H1 (cell line): ENCODE data around the gene CELF2.

Experiments
- ATF2 ChIP-seq: IDR thresholded peaks from 2 replicates; pipeline ENCODE4 v1.6.1; 2012; ENCODE audit warnings: low read length, inconsistent platforms
- CHD1 ChIP-seq: IDR thresholded peaks from 2 replicates; pipeline ENCODE4 v1.6.1; 2012; ENCODE audit warnings: low read depth, low read length, improper control_type of control experiment
- CTCF ChIP-seq, 3 experiments: IDR thresholded peaks; 1 replicate in 2 of 3; 2 replicates in 1 of 3; pipeline versions ENCODE4 v1.5.1 to v1.6.1; 2011; ENCODE audit warnings: low read length in 3 of 3, mild to moderate bottlenecking in 3 of 3, inconsistent platforms in 2 of 3, low read depth in 1 of 3, moderate library complexity in 1 of 3; ENCODE audit not compliant: insufficient read depth in 1 of 3; ENCODE audit errors: control extremely low read depth in 1 of 3
- EP300 ChIP-seq, 2 experiments: IDR thresholded peaks; 1 replicate in 1 of 2; 2 replicates in 1 of 2; pipeline ENCODE4 v1.6.1; 2011 to 2012; ENCODE audit warnings: low read depth in 2 of 2, low read length in 2 of 2, mild to moderate bottlenecking in 2 of 2, borderline replicate concordance in 1 of 2, inconsistent platforms in 1 of 2, moderate library complexity in 1 of 2
- EZH2 ChIP-seq: fragments of 200-600 bp; sonication (generic); IDR thresholded peaks from 2 replicates; pipeline ENCODE4 v1.7.1; 2012; ENCODE audit warnings: low read depth, mild to moderate bottlenecking, moderate library complexity, low read length, inconsistent platforms; ENCODE audit not compliant: severe bottlenecking
- GABPA ChIP-seq: IDR thresholded peaks from 2 replicates; pipeline ENCODE4 v1.6.1; 2011; ENCODE audit warnings: mild to moderate bottlenecking, low read length, moderate library complexity, borderline replicate concordance; ENCODE audit not compliant: insufficient read depth
- HDAC2 ChIP-seq, 2 experiments: fragments of 300-600 bp in 1 of 2; sonication (generic) in 1 of 2; IDR thresholded peaks; 2 replicates each; pipeline ENCODE4 v1.6.1; 2011 to 2012; ENCODE audit warnings: low read depth in 2 of 2, low read length in 2 of 2, mild to moderate bottlenecking in 2 of 2, moderate library complexity in 2 of 2, borderline replicate concordance in 1 of 2, inconsistent platforms in 1 of 2
- MAX ChIP-seq: IDR thresholded peaks from 2 replicates; pipeline ENCODE4 v1.6.1; 2012; ENCODE audit warnings: inconsistent platforms
- POLR2A ChIP-seq, 2 experiments: IDR thresholded peaks; 1 replicate in 1 of 2; 2 replicates in 1 of 2; pipeline ENCODE4 v1.6.1; 2011; ENCODE audit warnings: low read depth in 2 of 2, low read length in 2 of 2, mild to moderate bottlenecking in 2 of 2; ENCODE audit errors: control extremely low read depth in 1 of 2
- RAD21 ChIP-seq, 2 experiments: IDR thresholded peaks in 1 of 2; conservative IDR thresholded peaks in 1 of 2; 2 replicates each; pipeline ENCODE4 v1.6.1; 2011; ENCODE audit warnings: low read depth in 2 of 2, low read length in 2 of 2, improper control_type of control experiment in 1 of 2, inconsistent platforms in 1 of 2, mild to moderate bottlenecking in 1 of 2, moderate library complexity in 1 of 2
- RFX5 ChIP-seq: IDR thresholded peaks from 2 replicates; pipeline ENCODE4 v1.6.1; 2011; ENCODE audit warnings: low read depth, low read length, improper control_type of control experiment, borderline replicate concordance
- SIN3A ChIP-seq, 2 experiments: IDR thresholded peaks in 1 of 2; conservative IDR thresholded peaks in 1 of 2; 2 replicates each; pipeline ENCODE4 v1.6.1; 2011 to 2012; ENCODE audit warnings: low read length in 2 of 2, improper control_type of control experiment in 1 of 2, low read depth in 1 of 2, mild to moderate bottlenecking in 1 of 2

GRCh38 chr10:11218395-11218794, 200.7 kb downstream of the CELF2 start:
- TF ChIP-seq CTCF (IDR thresholded peaks at IDR 0.05; ENCODE audit: control extremely low read depth in 1 of 3, insufficient read depth in 1 of 3, low read depth in 1 of 3, low read length in 3 of 3) (no peak), POLR2A (IDR thresholded peaks at IDR 0.05; ENCODE audit: control extremely low read depth in 1 of 2, low read depth in 2 of 2, low read length in 2 of 2) (no peak), EZH2 (no peak), RAD21 (IDR thresholded peaks at IDR 0.05 in 1 of 2, conservative IDR thresholded peaks at IDR 0.05 in 1 of 2; ENCODE audit: low read depth in 2 of 2, low read length in 2 of 2) (no peak), EP300 (IDR thresholded peaks at IDR 0.05; ENCODE audit: borderline replicate concordance in 1 of 2, low read depth in 2 of 2, low read length in 2 of 2) (no peak), MAX (no peak), GABPA (no peak), ATF2 (no peak), CHD1 (no peak), RFX5 (no peak), HDAC2 (IDR thresholded peaks at IDR 0.05; ENCODE audit: borderline replicate concordance in 1 of 2, low read depth in 2 of 2, low read length in 2 of 2) (no peak), SIN3A (conservative IDR thresholded peaks at IDR 0.05 in 1 of 2, IDR thresholded peaks at IDR 0.05 in 1 of 2; ENCODE audit: low read depth in 1 of 2, low read length in 2 of 2) (no peak)
